Measurements from ENCODE around the gene MRTFA.
A peak's percentile ranks its signal among the peaks of the same experiment; 100 is the strongest.
"Not testable (repeated sequence)": the region's sequence is repeated elsewhere in the genome, so short reads cannot be mapped to it uniquely, and the experiment has no call there.

The MRTFA gene

DNA sequence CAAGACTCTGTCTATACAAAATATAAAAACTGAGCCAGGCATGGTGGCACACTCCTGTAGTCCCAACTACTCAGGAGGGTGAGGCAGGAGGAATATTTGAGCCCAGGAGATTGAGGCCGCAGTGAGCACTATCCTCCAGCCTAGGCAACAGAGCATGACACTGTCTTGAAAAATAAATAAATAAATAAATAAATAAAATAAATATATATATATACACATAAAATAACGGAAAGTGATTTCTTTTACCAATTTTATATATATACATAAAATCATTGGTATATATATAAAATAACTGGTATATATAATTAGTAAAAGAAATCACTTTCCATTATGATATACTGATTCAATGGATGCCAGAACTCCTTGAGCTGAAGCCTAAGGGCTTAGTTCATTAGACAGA lies 91.8 kb downstream of the MRTFA start:
- no peak for DNase-seq

DNA sequence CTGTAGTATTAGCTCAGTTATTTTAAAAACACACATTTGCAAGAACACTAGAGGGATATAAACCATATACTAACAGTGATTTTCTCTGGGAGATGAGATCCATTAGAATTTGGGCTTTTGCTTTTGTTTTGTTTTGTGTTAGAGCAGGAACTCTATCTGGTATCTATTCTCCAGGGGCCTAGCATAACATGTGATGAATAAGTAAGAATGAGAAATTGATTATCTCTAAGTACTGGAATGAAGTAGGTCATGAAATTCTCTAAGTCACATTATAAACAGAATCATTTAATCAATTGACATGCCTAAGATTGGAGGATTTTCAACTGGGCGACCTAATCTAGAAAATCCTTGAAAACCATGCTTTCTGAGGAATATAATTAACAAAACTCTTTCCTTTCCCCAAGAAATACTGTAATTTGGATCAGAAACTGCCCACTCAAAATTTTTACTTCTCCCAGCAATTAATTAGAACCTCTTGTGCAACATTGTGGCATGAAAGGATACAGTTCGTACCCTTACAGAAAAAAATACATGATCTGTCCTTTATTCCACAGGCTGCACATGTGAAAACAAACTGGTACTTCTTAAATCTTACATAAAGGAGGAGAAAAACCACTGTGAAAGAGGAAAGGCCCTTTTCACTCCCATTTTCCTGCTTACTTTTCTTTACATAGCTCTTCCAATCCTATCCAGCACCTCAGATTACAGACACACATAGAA lies 93.5 kb downstream of the MRTFA start:
- no peak for DNase-seq

DNA sequence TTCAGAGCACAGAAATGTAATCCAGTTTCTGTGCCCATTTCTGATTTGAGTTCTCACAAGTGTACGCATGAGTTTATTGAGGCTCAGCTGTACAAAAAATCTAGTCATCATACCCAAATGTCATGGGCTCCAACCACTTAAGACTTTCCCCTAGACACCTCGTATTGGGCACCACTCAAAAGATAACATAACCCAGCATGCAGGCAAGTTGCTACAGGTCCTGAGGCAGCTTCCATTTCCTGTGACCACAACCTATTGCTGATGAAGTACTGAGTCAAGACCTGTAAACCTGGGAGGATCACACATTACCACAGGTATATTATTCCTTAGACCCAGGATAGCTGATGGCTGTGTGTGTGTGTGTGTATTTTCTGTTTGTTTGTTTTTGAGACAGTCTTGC lies 95.2 kb downstream of the MRTFA start:
- DNase-seq = no peak

DNA sequence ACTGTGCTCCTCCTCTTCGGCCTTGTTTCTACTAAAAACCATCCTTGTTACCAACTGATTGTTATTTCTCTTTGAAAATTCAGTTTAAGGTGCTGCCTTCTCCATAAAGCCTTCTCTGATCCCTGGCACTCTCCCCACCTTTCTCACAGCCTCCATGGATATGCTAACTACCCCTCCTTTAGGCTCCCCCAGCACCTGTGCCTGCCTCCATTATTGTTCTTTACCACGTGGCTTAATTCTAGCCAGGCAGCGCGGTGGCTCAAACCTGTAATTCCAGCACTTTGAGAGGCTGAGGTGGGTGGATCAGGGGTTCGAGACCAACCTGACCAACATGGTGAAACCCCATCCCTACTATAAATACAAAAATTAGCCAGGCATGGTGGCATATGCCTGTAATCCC lies 96.3 kb downstream of the MRTFA start:
- no peak for DNase-seq

DNA sequence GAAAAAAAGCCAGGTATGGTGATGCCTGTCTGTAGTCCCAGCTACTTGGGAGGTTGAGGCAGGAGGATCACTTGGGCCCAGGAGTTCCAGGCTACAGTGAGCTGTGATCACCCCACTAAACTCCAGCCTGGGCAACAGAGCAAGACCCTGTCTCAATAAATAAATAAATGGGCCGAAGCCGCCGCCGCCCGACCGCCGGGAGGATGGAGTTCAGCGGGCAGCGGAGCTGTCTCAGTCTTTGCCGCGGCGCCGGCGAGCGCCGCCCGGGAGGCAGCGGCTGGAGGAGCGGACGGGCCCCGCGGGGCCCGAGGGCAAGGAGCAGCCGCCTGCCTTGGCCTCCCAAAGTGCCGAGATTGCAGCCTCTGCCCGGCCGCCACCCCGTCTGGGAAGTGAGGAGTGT lies 100.4 kb downstream of the MRTFA start:
- not testable (repeated sequence) for DNase-seq

DNA sequence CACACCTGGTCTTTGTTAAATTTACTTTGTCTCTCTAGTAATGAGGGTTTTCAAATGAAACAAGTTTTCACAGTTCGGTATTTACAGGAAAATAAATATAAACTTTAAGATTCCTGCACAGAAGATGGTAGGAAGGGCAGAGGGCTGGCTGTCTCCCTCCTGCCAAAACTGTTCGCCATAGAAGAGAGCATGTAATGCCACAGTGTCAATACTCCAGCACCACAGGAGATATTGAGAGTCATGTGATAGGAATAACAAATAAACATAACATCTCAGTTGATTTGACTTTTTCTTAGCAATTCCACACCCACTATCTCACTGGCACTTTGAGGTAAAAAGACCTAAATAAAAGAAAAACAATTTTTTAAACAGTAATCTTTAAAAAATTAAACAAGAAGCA lies 100.9 kb downstream of the MRTFA start:
- no peak for DNase-seq

DNA sequence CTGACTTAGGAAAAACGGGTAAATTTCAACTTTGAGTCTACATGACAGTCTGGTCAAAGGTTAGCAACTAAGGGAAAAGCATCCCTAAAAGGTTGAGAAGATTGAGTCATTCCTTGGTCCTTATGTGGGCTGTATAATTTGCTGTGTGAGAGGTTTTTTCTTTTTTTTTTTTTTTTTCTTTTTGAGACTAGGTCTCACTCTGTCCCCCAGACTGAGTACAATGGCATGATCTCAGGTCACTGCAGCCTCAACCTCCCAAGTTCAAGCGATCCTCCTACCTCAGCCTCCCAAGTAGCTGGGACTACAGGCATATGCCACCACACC lies 101.4 kb downstream of the MRTFA start:
- no peak for DNase-seq

DNA sequence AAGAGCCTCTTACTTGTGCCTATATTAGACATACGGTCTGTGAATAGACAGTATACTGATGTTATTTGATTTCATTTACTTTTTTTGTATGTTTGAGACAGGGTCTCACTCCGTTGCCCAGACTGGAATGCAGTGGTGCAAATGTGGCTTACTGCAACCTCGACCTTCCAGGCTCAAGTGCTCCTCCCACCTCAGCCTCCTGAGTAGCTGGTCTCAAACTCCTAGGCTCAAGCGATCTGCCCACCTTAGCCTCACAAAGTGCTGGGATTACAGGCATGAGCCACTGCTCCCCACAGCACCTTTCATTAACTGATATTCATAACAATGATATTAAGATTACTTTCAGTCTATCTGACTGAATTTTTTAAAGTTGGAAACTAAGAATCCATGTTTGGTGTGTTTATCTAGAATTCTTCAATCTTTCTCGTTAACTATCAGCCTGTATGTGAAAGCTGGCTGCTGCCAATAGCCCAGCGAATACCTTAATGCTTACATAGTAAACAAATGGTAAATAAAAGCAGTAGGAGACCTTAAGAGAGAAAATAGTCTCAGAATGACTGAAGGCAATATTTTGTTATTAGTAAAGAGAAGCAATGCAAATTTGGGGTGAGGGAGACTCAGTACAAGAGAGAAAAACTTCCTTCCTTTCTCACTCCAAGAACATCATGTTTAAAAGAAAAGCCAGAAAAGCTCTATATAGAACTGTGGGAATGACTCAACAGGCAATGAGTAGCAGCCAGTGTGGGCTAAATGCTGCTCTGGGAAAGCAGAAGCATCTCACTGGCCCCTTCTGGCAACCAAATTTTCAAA lies 101.9 kb downstream of the MRTFA start:
- DNase-seq = no peak

DNA sequence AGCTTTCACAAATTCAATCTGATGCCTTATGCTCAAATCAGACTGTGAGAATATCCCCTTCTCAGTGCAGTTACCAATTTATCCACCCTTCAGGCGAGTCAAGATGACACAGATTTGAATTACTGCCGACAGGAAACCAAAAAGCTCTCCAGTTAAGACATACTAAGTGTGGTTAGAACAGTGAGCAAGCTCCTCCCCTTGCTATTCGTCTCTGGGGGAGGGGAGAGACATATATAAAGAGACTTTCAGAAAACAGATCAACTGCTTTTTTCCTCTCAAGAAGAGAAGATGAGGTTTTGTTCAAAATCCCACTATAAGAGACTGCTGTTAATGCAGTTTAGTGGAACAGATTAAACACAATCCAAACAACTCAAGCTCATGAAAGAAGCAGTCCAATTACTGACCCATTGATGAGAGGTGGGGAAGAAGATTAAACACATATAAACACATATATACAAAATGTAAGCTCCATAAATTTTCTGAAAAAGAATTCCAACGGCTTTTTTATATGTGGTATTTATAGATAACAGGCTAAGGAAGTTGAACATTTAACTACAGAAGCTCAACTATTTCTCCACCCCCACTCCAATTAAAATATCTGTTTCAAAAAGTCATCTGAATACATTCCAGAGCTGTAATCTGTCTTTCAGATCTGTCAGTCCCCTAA lies 102.7 kb downstream of the MRTFA start:
- DNase-seq = no peak

DNA sequence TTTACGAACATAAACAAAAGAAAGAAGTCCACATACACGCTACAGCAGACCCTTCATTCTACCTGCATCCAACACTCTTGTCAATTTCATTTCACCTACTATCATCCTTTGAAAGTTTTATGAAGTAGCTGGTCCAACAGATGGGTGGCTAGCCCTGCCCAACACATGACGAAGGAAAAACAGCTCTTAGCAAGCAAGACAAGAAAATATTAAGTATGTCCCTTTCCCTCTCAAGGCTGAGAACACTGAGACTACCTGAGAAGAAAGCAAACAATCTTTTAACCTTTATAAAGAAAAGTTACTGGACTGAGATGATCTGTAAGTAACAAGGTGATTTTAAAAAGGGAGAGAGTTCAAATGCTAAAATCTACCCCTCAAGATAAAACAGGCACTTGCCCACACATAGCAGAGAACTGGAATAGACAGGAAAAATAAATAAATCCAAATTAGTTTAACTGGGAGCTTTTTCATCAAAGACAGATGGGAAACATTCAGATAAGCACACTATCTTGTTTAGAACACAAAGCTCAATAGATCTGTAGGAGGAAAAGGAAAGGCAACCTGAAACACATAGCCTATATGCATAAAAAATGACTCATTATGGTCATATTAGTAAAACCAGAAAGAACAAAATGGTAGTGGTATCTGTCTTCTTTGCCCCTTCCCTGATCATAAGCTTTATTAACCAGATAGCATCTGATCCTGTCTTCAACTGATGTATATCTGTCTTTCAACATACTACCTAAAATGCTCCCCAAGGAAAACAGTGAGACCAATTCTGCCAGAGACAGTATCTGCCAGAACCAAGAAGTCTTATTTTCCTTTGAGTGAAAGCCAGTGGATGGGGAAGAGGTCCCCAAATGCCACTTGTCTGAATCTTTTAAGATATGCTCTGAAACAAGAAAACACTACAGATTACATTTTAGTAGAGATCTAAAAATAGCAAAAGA lies 104.3 kb downstream of the MRTFA start:
- no peak for DNase-seq

DNA sequence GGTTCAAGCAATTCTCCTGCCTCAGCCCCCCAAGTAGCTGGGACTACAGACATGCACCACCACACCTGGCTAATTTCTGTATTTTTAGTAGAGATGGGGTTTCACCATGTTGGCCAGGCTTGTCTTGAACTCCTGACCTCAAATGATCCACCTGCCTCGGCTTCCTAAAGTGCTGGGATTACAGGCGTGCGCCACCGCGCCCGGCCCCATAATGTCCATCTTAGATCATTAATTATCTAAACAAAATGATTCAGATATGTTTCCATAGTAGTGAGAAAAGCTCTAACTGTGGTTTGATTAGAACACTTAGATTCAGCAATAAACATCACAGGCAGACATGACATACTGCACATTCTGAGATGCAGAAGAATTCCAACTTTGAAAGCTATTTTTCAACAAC lies 106.1 kb downstream of the MRTFA start:
- DNase-seq = not testable (repeated sequence)

DNA sequence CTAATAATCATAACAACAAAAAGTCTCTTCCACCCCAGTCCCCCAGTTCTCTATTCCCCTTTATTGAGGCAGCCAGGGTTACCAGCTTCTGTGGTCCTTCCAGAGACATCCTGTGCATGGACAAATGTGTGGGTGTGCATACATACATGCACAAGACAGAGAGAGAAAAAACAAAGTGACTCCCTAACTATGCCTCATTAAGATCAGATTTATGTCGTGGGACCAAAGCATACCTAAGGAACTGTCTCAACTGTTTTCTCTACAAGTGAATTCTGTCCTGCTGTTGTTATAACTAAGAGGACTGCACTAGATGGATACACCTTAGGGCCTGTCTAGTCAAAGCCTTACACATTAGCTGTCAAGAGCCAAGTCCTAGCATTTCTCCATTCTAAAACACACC lies 106.7 kb downstream of the MRTFA start:
- DNase-seq = no peak

DNA sequence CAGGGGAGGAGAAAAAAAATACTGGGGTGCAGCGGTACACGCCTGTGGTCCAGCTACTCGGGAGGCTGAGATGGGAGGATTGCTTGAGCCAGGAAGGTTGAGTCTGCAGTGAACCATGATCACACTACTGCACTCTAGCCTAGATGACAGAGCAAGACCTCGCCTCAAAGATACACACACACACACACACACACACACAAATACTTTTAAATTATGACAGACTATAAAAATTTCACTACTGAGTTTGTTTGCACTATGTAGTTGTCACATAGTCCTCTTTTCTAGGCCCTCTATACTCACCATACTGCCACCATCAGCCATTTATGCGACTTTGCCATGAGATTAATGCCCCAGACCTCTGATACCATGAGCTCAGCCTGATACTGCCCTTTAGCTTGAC lies 109.6 kb downstream of the MRTFA start:
- DNase-seq = no peak

DNA sequence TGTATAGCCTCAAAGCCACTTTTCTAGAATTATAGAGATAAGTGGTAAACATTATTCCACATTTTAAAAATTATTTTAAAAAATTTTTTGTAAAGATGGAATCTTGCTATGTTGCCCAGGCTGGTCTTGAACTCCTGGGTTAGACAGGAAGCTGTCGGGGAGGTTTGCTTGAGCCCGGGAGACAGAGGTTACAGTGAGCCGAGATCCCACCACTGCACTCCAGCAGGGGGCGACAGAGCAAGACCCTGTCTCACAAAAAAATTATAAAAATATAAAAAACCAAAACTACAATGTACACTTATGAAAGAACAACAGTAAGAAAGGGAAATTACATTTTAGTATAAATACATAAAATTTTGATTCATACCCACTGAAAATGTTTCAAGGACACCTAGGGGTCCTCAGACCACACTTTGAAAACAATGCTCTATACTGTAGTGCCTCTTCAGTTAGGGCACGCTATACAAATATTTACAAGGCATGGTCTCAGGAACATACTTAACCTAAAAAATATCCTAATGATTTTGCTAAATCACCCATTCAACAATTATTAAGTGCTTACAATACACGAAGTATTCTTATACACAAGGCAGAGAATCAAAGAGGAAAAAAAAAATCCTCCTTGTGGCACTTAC lies 111.2 kb downstream of the MRTFA start:
- DNase-seq = peak in 1 of 2 experiments; percentile 8

DNA sequence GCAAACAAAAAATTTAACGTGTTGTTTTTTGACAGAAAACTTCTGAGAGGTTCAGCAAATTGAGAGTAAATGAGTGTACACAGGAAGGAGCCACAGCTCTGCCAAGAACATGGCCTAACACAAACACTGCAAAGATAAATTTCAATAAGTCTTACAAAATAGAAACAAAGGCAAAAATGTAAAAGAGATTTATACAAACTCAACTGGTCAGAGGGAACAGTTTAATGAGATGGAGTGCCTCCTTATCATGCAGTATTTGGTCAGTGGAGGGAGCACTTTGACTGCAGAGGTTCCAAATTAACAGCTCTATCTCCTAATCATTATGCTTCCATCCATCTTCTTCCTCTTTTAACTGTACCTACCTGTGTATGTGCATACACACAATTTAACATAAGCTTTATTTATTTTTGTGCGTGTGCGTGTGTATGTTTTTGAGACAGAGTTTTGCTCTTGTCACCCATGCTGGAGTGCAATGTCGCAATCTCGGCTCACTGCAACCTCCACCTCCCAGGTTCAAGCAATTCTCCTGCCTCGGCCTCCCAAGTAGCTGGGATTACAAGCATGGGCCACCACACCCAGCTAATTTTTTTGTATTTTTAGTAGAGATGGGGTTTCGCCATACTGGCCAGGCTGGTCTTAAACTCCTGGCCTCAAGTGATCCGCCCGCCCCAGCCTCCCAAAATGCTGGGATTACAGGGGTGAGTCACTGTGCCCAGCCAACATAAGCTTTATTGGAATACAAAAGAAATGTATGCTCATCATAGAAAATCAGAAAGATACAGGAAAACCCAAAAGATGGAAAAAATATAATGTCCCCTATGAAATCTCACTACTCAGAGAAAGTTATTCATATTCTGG lies 111.9 kb downstream of the MRTFA start:
- no peak for DNase-seq

DNA sequence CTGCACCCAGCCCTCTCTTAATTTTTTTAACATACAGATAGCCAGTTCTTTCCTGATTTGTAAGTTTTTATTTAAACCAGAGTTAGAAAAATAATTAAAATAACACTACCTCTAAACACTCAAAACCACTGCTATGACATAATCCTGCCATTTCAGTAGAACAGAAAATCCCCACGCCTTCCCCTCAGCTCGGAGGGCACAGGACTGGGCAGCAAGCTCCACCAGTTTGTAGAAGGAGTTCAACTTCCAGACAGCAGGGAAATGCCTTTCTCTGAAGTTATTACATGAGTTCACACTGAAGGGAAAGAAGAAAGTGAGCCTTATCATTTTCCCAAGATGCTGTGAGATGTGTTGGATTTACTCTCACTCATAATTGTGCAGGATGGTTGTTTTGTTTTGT lies 114.4 kb downstream of the MRTFA start:
- DNase-seq = no peak

DNA sequence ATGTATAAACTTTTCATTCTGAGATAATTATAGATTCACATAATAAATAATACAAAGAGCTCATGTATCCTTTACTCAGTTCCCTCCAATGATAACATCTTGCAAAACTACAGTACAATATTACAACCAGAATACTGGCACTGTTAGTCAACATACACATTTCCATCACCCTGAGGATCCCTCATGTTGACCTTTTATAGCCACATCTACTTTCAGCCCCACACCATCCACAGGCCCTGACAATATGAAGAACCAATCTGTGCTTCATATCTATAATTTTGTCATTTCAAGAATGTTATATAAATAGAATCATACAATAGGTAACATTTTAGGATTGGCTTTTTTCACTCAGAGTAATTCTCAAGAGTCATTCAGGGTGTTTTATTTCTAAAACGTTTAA lies 115.5 kb downstream of the MRTFA start:
- DNase-seq = no peak

DNA sequence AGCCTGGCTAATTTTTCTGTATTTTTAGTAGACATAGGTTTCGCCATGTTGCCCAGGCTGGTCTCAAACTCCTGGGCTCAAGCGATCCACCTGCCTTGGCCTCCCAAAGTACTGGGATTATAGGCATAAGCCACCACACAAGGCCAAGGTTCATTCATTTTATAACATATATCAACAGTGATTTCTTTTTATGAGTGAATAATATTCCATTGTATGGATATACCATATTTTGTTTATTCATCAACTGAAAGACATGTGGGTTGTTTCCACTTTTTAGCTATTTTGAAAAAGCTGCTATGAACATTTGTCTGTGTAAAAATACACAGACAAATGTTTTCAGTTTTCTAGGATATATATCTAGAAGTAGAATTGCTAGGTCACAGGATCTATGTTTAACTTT lies 116.0 kb downstream of the MRTFA start:
- DNase-seq = no peak

DNA sequence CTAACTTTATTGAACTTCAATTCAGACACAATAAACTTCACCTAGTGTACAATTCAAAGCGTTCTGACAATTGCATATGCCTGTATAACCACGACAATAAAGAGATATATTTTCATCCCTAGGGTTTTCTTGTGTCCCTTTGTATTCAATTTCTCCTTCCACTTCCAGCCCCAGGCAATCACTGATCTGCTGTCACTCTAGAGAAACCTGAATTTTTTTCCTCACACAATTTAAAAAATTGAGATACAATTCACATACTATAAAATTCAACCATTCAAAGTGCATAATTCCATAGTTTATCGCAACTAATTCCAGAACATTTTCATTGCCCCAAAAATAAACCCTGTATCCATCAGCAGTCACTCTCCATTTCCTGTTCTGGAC lies 116.6 kb downstream of the MRTFA start:
- no peak for DNase-seq

DNA sequence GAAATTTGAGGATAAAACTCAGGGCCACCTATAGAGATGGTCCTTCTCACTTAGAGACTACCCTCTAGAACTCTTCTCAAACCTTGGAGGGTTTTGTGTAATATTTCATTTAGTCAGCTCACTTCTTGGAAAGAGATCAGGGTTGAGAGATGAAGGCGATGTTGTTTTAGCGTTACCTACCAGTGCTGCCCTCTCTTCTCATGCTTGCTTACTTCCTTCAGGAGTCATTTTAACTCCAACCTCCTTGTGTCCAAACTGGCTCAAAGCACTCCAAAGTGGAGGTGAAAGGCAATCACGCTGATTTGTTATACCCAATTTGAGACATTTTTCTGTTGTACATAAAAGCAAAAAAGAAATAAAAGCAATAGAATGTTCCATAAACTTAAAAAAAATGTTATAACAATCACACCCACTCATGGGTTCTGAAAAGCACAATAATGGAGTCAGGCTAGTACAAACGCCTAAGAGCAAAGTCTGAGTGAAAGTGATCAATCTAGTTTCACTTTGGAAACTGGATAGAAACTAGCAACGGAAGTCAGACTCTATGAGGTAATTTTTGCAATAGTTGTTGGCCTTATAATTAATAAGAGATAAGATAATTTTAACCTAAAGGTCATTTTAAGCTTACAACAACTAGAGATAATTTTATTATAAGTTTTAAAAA lies 117.1 kb downstream of the MRTFA start:
- no peak for DNase-seq

DNA sequence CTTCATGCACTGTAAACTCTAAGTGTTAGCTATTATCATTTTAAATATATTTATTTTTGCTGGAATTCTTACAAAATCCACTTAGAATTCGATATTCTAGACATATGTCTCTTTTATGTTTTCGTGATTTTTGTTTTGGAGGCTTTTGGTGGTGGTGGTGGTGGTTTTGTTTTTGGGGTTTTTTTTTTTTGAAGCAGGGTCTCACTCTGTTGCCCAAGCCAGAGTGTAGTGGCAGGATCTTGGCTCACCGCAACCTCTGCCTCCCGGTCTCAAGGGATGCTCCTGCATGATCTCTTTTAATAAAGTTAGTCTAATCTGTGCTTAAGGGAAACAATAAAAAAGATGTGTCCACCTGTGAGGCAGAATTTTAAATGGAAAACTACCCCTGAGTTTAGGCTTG lies 117.7 kb downstream of the MRTFA start:
- DNase-seq = no peak

Data from SHP77 (cell line).